GM12801 (cell line): Measurements from ENCODE around the gene TMEM106A.

Source experiments
- TF ChIP-seq, protein P1 (sequence below): IDR thresholded peaks from one replicate; pipeline ENCODE4 v1.5.1; 2011; ENCODE audit warnings: control low read depth; ENCODE audit not compliant: insufficient read length; ENCODE audit errors: extremely low read depth

The TMEM106A gene

DNA sequence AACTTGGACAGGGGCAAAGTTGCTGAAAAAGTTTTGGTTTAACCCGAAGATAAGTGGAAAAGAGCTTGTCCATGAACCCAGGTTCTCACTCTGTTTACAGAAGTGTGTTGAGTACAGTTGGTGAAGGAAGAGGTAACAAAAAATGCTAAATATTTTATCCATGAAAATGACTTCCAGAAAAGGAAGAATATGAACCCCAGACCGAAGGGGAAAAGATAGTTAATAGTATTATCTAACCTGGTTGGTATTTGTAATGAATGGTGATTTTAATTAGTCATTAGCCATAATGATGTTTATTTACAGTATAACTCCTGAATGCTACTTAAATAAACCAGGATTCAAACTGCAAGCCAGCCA lies 574 bp upstream of the TMEM106A start:
- TF ChIP-seq, protein P1, sequence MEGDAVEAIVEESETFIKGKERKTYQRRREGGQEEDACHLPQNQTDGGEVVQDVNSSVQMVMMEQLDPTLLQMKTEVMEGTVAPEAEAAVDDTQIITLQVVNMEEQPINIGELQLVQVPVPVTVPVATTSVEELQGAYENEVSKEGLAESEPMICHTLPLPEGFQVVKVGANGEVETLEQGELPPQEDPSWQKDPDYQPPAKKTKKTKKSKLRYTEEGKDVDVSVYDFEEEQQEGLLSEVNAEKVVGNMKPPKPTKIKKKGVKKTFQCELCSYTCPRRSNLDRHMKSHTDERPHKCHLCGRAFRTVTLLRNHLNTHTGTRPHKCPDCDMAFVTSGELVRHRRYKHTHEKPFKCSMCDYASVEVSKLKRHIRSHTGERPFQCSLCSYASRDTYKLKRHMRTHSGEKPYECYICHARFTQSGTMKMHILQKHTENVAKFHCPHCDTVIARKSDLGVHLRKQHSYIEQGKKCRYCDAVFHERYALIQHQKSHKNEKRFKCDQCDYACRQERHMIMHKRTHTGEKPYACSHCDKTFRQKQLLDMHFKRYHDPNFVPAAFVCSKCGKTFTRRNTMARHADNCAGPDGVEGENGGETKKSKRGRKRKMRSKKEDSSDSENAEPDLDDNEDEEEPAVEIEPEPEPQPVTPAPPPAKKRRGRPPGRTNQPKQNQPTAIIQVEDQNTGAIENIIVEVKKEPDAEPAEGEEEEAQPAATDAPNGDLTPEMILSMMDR, result no peak

- TF ChIP-seq, protein P1, result no peak
Measured at GRCh38 chr17:43212641-43213490, 1.2 kb downstream of the TMEM106A start.

DNA sequence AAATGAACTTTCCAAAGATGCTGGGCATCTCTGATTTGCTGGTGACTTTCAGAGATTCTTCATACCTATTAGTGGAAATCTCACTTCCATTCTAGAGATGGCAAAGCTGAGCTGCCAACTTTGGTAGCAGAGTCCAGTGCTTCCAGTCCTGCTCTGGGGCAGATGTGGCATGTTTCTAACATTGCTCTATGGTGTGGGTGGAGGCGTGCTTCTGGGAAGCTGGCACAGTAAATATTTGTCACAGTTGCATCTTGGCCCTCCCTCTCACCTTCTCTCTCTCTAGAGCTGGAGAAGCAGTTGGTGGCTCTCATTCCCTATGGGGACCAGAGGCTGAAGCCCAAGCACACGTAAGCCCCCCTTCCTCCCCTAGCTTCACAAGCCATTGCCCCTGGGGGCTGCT lies 1.9 kb downstream of the TMEM106A start:
- TF ChIP-seq, protein P1, result no peak

GRCh38 chr17:43215341-43215740 lies 3.7 kb downstream of the TMEM106A start:
- TF ChIP-seq, protein P1, result no peak

DNA sequence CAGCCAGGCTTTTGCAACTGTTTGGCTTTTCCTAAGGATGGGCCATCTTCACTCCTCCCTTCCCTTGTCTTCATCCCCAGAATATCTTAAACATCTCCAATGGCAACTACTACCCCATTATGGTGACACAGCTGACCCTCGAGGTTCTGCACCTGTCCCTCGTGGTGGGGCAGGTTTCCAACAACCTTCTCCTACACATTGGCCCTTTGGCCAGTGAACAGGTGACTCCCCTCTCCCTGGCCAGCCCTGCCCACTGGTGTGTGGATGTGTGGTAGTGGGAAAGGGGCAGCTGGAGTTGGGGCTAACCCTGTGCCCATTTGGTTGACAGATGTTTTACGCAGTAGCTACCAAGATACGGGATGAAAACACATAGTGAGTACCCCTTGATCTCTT lies 4.7 kb downstream of the TMEM106A start:
- TF ChIP-seq, protein P1, result no peak

DNA sequence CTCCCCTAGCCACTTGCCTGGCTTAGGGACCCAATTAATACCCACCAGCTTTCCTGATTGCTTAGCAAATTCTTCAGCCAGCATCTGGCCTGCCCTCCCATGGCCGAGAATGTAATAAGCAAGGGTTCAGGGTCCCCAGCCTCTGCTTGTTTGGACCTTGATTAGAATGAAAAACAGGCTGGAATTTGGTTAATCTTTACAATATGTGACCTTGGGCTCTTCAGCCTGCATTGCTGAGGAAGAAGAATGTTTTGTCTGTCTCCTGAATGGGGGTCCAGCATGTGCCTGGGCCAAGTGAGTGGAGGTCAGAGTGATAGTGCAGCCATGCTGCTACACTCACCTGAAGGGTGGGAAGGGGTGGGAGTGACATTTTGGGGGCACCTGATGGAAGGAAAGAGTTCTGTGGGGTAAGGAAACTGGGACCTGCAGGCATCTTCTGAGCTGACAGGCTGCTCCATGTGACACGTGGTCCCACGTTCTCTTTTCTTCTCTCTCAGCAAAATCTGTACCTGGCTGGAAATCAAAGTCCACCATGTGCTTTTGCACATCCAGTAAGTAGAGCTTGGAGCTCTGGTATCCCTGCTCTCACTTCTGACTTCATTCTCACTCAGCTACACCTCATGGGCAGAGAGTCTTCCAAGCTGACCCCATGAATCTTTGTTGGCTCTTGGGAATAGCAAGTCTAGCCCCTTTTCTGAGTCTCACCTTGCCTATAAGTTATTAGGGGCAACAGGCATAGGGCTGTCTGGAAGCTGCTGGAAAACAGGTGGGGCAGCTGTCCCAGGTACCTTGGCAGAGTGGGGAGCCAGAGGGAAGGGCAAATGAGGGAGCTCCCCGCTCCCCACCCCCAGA lies 5.3 kb downstream of the TMEM106A start:
- TF ChIP-seq, protein P1, result no peak

DNA sequence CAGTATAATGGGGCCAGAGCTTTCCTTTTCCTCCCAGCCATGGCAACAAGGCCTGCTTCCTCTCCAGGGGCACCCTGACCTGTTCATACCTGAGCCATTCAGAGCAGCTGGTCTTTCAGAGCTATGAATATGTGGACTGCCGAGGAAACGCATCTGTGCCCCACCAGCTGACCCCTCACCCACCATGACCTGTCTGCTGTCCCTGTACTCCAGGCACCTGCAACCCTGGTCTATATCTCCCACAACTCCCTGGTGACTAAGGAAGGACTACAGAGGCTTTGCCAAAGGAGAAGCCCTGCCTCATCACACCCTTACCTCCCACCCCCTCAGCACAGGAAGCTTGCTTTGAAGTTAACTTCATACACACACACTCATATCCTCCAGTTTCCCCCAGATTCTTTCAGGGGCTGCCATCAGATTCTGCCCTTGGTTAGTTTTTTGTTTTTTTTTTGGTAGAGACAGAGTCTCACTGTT lies 6.0 kb downstream of the TMEM106A start:
- TF ChIP-seq, protein P1, result no peak
